SK-N-SH (cell line): Measurements from ENCODE around the gene GRK3.

Experiments used
- MEF2A ChIP-seq: IDR thresholded peaks from 2 replicates; pipeline ENCODE4 v1.4.0; 2012; ENCODE audit warnings: low read depth, borderline replicate concordance
- NFIC ChIP-seq: IDR thresholded peaks from 2 replicates; pipeline ENCODE4 v1.4.0; 2012; ENCODE audit warnings: borderline replicate concordance
- NRF1 ChIP-seq: IDR thresholded peaks from 2 replicates; pipeline ENCODE4 v1.6.1; 2012; ENCODE audit warnings: low read depth, mild to moderate bottlenecking, low read length
- RXRA ChIP-seq: IDR thresholded peaks from 2 replicates; pipeline ENCODE4 v1.4.0; 2012; ENCODE audit warnings: low read depth, mild to moderate bottlenecking, borderline replicate concordance
- TEAD4 ChIP-seq: IDR thresholded peaks from 2 replicates; pipeline ENCODE4 v1.4.0; 2012; ENCODE audit warnings: mild to moderate bottlenecking, borderline replicate concordance; ENCODE audit not compliant: insufficient read depth
- TF ChIP-seq, protein P1 (sequence below): IDR thresholded peaks from 2 replicates; pipeline ENCODE4; 2012
- TF ChIP-seq, protein P2 (sequence below): fragments of 200-600 bp; sonication (generic); IDR thresholded peaks from 2 replicates; pipeline ENCODE4 v1.6.1; 2017; ENCODE audit warnings: antibody characterized with exemption, mild to moderate bottlenecking, moderate library complexity

DNA sequence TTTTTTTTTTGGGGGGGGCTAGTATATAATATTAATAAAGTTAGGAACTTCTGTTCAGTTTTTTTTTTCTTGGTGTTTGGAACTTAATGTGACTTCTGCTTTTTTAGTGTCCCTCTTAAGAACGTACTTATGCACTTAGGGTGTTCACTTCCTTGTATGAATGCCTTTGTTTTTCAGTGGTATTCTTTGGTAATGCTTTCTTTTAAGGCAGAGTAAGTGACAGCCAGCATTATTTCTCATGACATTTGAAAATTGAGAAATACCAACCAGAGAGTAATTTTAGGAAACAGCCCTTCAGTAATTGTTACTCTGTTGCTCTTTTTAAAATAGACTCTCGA is 2.4 kb downstream of the GRK3 start:
- TF ChIP-seq RXRA (no peak), TEAD4 (no peak), NRF1 (no peak), NFIC (no peak), MEF2A (no peak)
- TF ChIP-seq, protein P1, sequence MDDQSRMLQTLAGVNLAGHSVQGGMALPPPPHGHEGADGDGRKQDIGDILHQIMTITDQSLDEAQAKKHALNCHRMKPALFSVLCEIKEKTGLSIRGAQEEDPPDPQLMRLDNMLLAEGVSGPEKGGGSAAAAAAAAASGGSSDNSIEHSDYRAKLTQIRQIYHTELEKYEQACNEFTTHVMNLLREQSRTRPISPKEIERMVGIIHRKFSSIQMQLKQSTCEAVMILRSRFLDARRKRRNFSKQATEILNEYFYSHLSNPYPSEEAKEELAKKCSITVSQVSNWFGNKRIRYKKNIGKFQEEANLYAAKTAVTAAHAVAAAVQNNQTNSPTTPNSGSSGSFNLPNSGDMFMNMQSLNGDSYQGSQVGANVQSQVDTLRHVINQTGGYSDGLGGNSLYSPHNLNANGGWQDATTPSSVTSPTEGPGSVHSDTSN, result no peak
- TF ChIP-seq, protein P2, sequence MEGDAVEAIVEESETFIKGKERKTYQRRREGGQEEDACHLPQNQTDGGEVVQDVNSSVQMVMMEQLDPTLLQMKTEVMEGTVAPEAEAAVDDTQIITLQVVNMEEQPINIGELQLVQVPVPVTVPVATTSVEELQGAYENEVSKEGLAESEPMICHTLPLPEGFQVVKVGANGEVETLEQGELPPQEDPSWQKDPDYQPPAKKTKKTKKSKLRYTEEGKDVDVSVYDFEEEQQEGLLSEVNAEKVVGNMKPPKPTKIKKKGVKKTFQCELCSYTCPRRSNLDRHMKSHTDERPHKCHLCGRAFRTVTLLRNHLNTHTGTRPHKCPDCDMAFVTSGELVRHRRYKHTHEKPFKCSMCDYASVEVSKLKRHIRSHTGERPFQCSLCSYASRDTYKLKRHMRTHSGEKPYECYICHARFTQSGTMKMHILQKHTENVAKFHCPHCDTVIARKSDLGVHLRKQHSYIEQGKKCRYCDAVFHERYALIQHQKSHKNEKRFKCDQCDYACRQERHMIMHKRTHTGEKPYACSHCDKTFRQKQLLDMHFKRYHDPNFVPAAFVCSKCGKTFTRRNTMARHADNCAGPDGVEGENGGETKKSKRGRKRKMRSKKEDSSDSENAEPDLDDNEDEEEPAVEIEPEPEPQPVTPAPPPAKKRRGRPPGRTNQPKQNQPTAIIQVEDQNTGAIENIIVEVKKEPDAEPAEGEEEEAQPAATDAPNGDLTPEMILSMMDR, result no peak
